H1 (cell line): Measurements from ENCODE around the gene PHEX. TPM values are rescaled to one million over a fixed set of nuclear protein-coding genes. Genes with fewer than 3 reads are reported as not detected.

Experiments
- CTCF ChIA-PET: fragments of 300-600 bp; sonication (Branson Sonifier 250); formaldehyde crosslinking; loops from one replicate; lab custom pipeline; 2021; ENCODE audit not compliant: partially characterized antibody; lab: Charles Lee
- POLR2A ChIA-PET: fragments of 300-600 bp; sonication (Branson Sonifier 250); formaldehyde crosslinking; loops from one replicate; lab custom pipeline; 2021; ENCODE audit warnings: inconsistent platforms; ENCODE audit not compliant: partially characterized antibody; lab: Charles Lee
- DNase-seq, 2 experiments: peaks; one replicate each; pipeline versions ENCODE4 v3.0.0 to v3.0.0-alpha.2; 2010 to 2022; ENCODE audit warnings: low spot score in 2 of 2, low read depth in 1 of 2, mixed read lengths in 1 of 2
- FAIRE-seq: peaks from 2 replicates; lab custom pipeline; 2011; peaks lifted over from hg19 to GRCh38; lab: Jason Lieb, UNC
- H2AFZ ChIP-seq: 2 replicates; pipeline ENCODE4 v1.8.1; 2012; ENCODE audit warnings: low read length, inconsistent platforms
- H2AK5ac ChIP-seq: 2 replicates; pipeline ENCODE4 v1.6.1; 2013; ENCODE audit warnings: low read depth, low read length
- H2BK120ac ChIP-seq: replicated peaks from 2 replicates; pipeline ENCODE3; 2013; ENCODE audit warnings: low read depth, low read length, inconsistent platforms
- H2BK12ac ChIP-seq: 2 replicates; pipeline ENCODE4 v1.6.1; 2013; ENCODE audit warnings: low read depth, low read length
- H2BK15ac ChIP-seq: 2 replicates; pipeline ENCODE4 v1.6.1; 2013; ENCODE audit warnings: low read length
- H2BK20ac ChIP-seq: 2 replicates; pipeline ENCODE4 v1.6.1; 2013; ENCODE audit warnings: low read length
- H2BK5ac ChIP-seq: 2 replicates; pipeline ENCODE4 v1.6.1; 2013; ENCODE audit warnings: low read depth, low read length
- H3K14ac ChIP-seq: 2 replicates; pipeline ENCODE4 v1.6.1; 2013; ENCODE audit warnings: inconsistent platforms; ENCODE audit not compliant: insufficient read length
- H3K18ac ChIP-seq: 2 replicates; pipeline ENCODE4 v1.6.1; 2013; ENCODE audit warnings: low read length; ENCODE audit errors: extremely low read depth
- H3K23ac ChIP-seq: 2 replicates; pipeline ENCODE4 v1.6.1; 2013; ENCODE audit warnings: inconsistent platforms; ENCODE audit not compliant: insufficient read length
- H3K23me2 ChIP-seq: 2 replicates; pipeline ENCODE4 v1.6.1; 2013; ENCODE audit warnings: low read depth, low read length
- H3K27ac ChIP-seq: 2 replicates; pipeline ENCODE4 v1.6.1; 2011; ENCODE audit warnings: low read depth, low read length, inconsistent platforms
- H3K27me3 ChIP-seq, 4 experiments: replicated peaks in 1 of 4; 1 replicate in 1 of 4; 2 replicates in 3 of 4; pipeline versions ENCODE4 v1.6.1 to v1.8.1; 2011 to 2013; ENCODE audit warnings: low read length in 3 of 4, mild to moderate bottlenecking in 3 of 4, inconsistent platforms in 2 of 4, mixed read lengths in 2 of 4, moderate library complexity in 1 of 4; ENCODE audit not compliant: control insufficient read depth in 3 of 4, insufficient read depth in 3 of 4; ENCODE audit errors: extremely low read depth in 1 of 4
- H3K36me3 ChIP-seq, 4 experiments: 2 replicates each; pipeline versions ENCODE4 v1.6.1 to v1.8.1; 2011 to 2013; ENCODE audit warnings: mild to moderate bottlenecking in 4 of 4, low read length in 3 of 4, moderate library complexity in 2 of 4, control low read depth in 1 of 4, inconsistent platforms in 1 of 4; ENCODE audit not compliant: insufficient read depth in 4 of 4, control insufficient read depth in 2 of 4
- H3K4ac ChIP-seq: replicated peaks from 2 replicates; pipeline ENCODE3; 2013; ENCODE audit warnings: low read length, low read depth, mixed read lengths, inconsistent platforms; ENCODE audit not compliant: insufficient read length
- H3K4me1 ChIP-seq, 4 experiments: replicated peaks in 1 of 4; 1 replicate in 1 of 4; 2 replicates in 3 of 4; pipeline versions ENCODE4 v1.6.1 to v1.8.1; 2011 to 2013; ENCODE audit warnings: low read length in 3 of 4, inconsistent platforms in 2 of 4, mixed read lengths in 1 of 4; ENCODE audit not compliant: insufficient read depth in 4 of 4, control insufficient read depth in 3 of 4
- H3K4me2 ChIP-seq, 2 experiments: 2 replicates each; pipeline versions ENCODE4 v1.6.1 to v1.8.1; 2011 to 2013; ENCODE audit warnings: low read depth in 2 of 2, low read length in 2 of 2, control low read depth in 1 of 2, inconsistent platforms in 1 of 2, mild to moderate bottlenecking in 1 of 2; ENCODE audit not compliant: insufficient read depth in 1 of 2
- H3K4me3 ChIP-seq, 4 experiments: fragments of 200-600, 300-600 bp in 1 of 4; sonication (generic), shearing (Covaris generic), sonication (Bioruptor Twin) in 1 of 4; 2 replicates each; pipeline versions ENCODE4 v1.5.1 to v1.8.1; 2011 to 2016; ENCODE audit warnings: low read length in 4 of 4, low read depth in 3 of 4, control low read depth in 2 of 4, inconsistent platforms in 2 of 4, mild to moderate bottlenecking in 2 of 4, mixed read lengths in 1 of 4, moderate library complexity in 1 of 4; ENCODE audit not compliant: insufficient read depth in 2 of 4; ENCODE audit errors: extremely low read depth in 1 of 4
- H3K56ac ChIP-seq: replicated peaks from 2 replicates; pipeline ENCODE3; 2013; ENCODE audit warnings: low read depth, mild to moderate bottlenecking, mixed read lengths, low read length, inconsistent platforms; ENCODE audit not compliant: insufficient read length
- H3K79me1 ChIP-seq: 2 replicates; pipeline ENCODE4 v1.6.1; 2013; ENCODE audit warnings: low read depth, low read length, control low read depth
- H3K79me2 ChIP-seq, 2 experiments: 2 replicates each; pipeline versions ENCODE4 v1.6.1 to v1.8.1; 2012 to 2013; ENCODE audit warnings: low read length in 2 of 2, mild to moderate bottlenecking in 2 of 2, inconsistent platforms in 1 of 2; ENCODE audit not compliant: insufficient read depth in 2 of 2, control insufficient read depth in 1 of 2
- H3K9ac ChIP-seq, 4 experiments: replicated peaks in 1 of 4; 1 replicate in 1 of 4; 2 replicates in 3 of 4; pipeline versions ENCODE4 v1.6.1 to v1.8.1; 2011 to 2013; ENCODE audit warnings: low read depth in 3 of 4, low read length in 3 of 4, control low read depth in 2 of 4, mild to moderate bottlenecking in 2 of 4, moderate library complexity in 2 of 4, inconsistent platforms in 1 of 4; ENCODE audit errors: extremely low read depth in 1 of 4
- H3K9me3 ChIP-seq, 2 experiments: 2 replicates each; pipeline versions ENCODE4 v1.6.1 to v1.8.1; 2012 to 2013; ENCODE audit warnings: mild to moderate bottlenecking in 2 of 2, moderate library complexity in 2 of 2, control low read depth in 1 of 2, inconsistent platforms in 1 of 2, low read depth in 1 of 2, low read length in 1 of 2, mixed read lengths in 1 of 2; ENCODE audit not compliant: insufficient read depth in 2 of 2
- H4K20me1 ChIP-seq, 2 experiments: replicated peaks in 1 of 2; 2 replicates each; pipeline versions ENCODE3 to v1.8.1; 2011 to 2013; ENCODE audit warnings: inconsistent platforms in 2 of 2, low read length in 2 of 2, mild to moderate bottlenecking in 1 of 2; ENCODE audit not compliant: insufficient read depth in 2 of 2, control insufficient read depth in 1 of 2
- H4K5ac ChIP-seq: 2 replicates; pipeline ENCODE4 v1.6.1; 2013; ENCODE audit warnings: low read length, low read depth, mixed read lengths, inconsistent platforms; ENCODE audit not compliant: insufficient read length
- H4K8ac ChIP-seq: 2 replicates; pipeline ENCODE4 v1.8.0; 2013; ENCODE audit warnings: mild to moderate bottlenecking, moderate library complexity, low read length, inconsistent platforms; ENCODE audit not compliant: insufficient read depth; ENCODE audit errors: extremely low read depth
- H4K91ac ChIP-seq: replicated peaks from 2 replicates; pipeline ENCODE3; 2013; ENCODE audit warnings: low read length, mixed read lengths, inconsistent platforms; ENCODE audit not compliant: insufficient read length
- EP300 ChIP-seq, 2 experiments: IDR thresholded peaks; 1 replicate in 1 of 2; 2 replicates in 1 of 2; pipeline ENCODE4 v1.6.1; 2011 to 2012; ENCODE audit warnings: low read depth in 2 of 2, low read length in 2 of 2, mild to moderate bottlenecking in 2 of 2, borderline replicate concordance in 1 of 2, inconsistent platforms in 1 of 2, moderate library complexity in 1 of 2
- JUN ChIP-seq: IDR thresholded peaks from 2 replicates; pipeline ENCODE4 v1.6.1; 2011; ENCODE audit warnings: low read depth, mild to moderate bottlenecking, improper control_type of control experiment, low read length
- JUND ChIP-seq: IDR thresholded peaks from 2 replicates; pipeline ENCODE4 v1.6.1; 2011; ENCODE audit warnings: mild to moderate bottlenecking, improper control_type of control experiment, low read length
- NANOG ChIP-seq: IDR thresholded peaks from 2 replicates; pipeline ENCODE4 v1.6.1; 2011; ENCODE audit warnings: low read length, low read depth, mild to moderate bottlenecking, inconsistent platforms; ENCODE audit not compliant: insufficient read depth, poor library complexity, severe bottlenecking
- TEAD4 ChIP-seq: IDR thresholded peaks from 2 replicates; pipeline ENCODE4 v1.6.1; 2012; ENCODE audit warnings: low read depth, low read length, inconsistent platforms, mixed read lengths
- YY1 ChIP-seq: IDR thresholded peaks from 2 replicates; pipeline ENCODE4 v1.6.1; 2011; ENCODE audit warnings: low read depth, mild to moderate bottlenecking, low read length
- WGBS, 2 experiments: shearing (Covaris generic) in 1 of 2; methylation state at CpG; one replicate each; pipeline versions ENCODE4 v1.1.6 to v1.1.7; 2013 to 2015; ENCODE audit warnings: low lambda C conversion rate in 2 of 2, mixed read lengths in 2 of 2, inconsistent platforms in 1 of 2, low coverage in 1 of 2, missing lambda C conversion rate in 1 of 2; ENCODE audit not compliant: insufficient replicate concordance in 2 of 2, insufficient coverage in 1 of 2, insufficient read length in 1 of 2; ENCODE audit errors: extremely low coverage in 1 of 2, missing lambda C conversion rate in 1 of 2; 5-methylcytosine and 5-hydroxymethylcytosine counted together
- polyA plus RNA-seq, 7 experiments: library from polyadenylated mRNA; depleted of rRNA in 3 of 7; stranded (reverse) in 5 of 7; unstranded in 2 of 7; fragments of >200 nt in 5 of 7; fragments of 200-250 nt in 2 of 7; gene quantifications; 1 replicate in 5 of 7; 2 replicates in 1 of 7; 4 replicates in 1 of 7; pipeline versions ENCODE4 v1.2.1 to v1.2.3, GENCODE V29; 2011 to 2013; ENCODE audit warnings: missing spikeins in 2 of 7, mixed read lengths in 2 of 7
- total RNA-seq: library from RNA; stranded (reverse); fragmentation: NEBNext Ultra II Directional; extraction: Animal tissue kit (Norgen Biotek cat#: 25700); gene quantifications from 2 replicates; pipeline ENCODE4 v1.2.1, GENCODE V29; 2021

The PHEX gene
- total and polyA plus RNA-seq, 2 of the 8 experiments (the other 6 are each of a cell fraction or from before 2014, with no cell fraction given), result 0.03 to 0.11 TPM

GRCh38 chrX:22021751-22022324, 10.3 kb upstream of the PHEX start:
- H3K79me2 ChIP-seq, result no peaks in the 10 kb centered on the region
- H3K79me1 ChIP-seq, result no peaks in the 10 kb centered on the region
- no peak overlapping the region for H3K56ac ChIP-seq
- H3K9ac ChIP-seq, result no peak overlapping the region
- no peak overlapping the region for H4K5ac ChIP-seq
- no peak overlapping the region for H2AK5ac ChIP-seq
- no peaks in the 10 kb centered on the region for H3K23me2 ChIP-seq
- H3K4me1 ChIP-seq, result no peaks in the 10 kb centered on the region; a peak in 1 of 7 replicates
- ChIA-PET CTCF (interaction anchor here (0.6 kb wide), 1 partner anchor 367 kb away, joined by 3 read pairs; no protein-coding TSS in a partner anchor), POLR2A (interaction anchor here (0.6 kb wide), 1 partner anchor 33 kb away, joined by 3 read pairs; no protein-coding TSS in a partner anchor)
- no peaks in the 10 kb centered on the region for H3K27me3 ChIP-seq
- no peak overlapping the region for H2AFZ ChIP-seq
- no peak overlapping the region for H4K8ac ChIP-seq
- no peaks in the 10 kb centered on the region for H3K36me3 ChIP-seq
- no peak overlapping the region for H3K18ac ChIP-seq
- no peak overlapping the region for H2BK5ac ChIP-seq
- H2BK12ac ChIP-seq, result no peak overlapping the region
- no peak overlapping the region for H3K4ac ChIP-seq
- H2BK120ac ChIP-seq, result no peak overlapping the region
- H3K4me3 ChIP-seq, result no peak overlapping the region
- H4K20me1 ChIP-seq, result no peaks in the 10 kb centered on the region
- no peak for TF ChIP-seq YY1
- no peak for TF ChIP-seq NANOG
- TF ChIP-seq JUND, result no peak
- TF ChIP-seq EP300 (IDR thresholded peaks at IDR 0.05; ENCODE audit: borderline replicate concordance in 1 of 2, low read depth in 2 of 2, low read length in 2 of 2), result no peak
- no peak for TF ChIP-seq JUN
- no peak for TF ChIP-seq TEAD4
- H2BK20ac ChIP-seq, result no peak overlapping the region
- H3K27ac ChIP-seq, result no peak overlapping the region
- FAIRE-seq (no peak), DNase-seq (no peak)
- WGBS, 2 experiments, result 85% methylated on average over 10 of the region's 10 CpGs; no CpG with 5 or more reads in 1 of the 2 experiments
- H3K14ac ChIP-seq, result no peak overlapping the region
- H3K9me3 ChIP-seq, result no peaks in the 10 kb centered on the region
- no peak overlapping the region for H4K91ac ChIP-seq
- no peak overlapping the region for H3K4me2 ChIP-seq
- H2BK15ac ChIP-seq, result no peak overlapping the region
- no peak overlapping the region for H3K23ac ChIP-seq
